ENCODE data around the gene C7orf33.
"Not testable (repeated sequence)": the region's sequence is repeated elsewhere in the genome, so short reads cannot be mapped to it uniquely, and the experiment has no call there.

C7orf33 gene

GRCh38 chr7:148580446-148580845, 10.1 kb upstream of the C7orf33 start:
- no peak for DNase-seq

GRCh38 chr7:148581624-148582023, 8.9 kb upstream of the C7orf33 start:
- no peak for DNase-seq

- no peak for DNase-seq
Observed at GRCh38 chr7:148584154-148584827, 6.3 kb upstream of the C7orf33 start.

- DNase-seq = no peak
Observed at GRCh38 chr7:148585399-148585798, 5.2 kb upstream of the C7orf33 start.

GRCh38 chr7:148587076-148587475, 3.5 kb upstream of the C7orf33 start:
- DNase-seq = no peak

GRCh38 chr7:148588168-148588567, 2.4 kb upstream of the C7orf33 start:
- DNase-seq = no peak

GRCh38 chr7:148588670-148589131, 1.9 kb upstream of the C7orf33 start:
- no peak for DNase-seq

GRCh38 chr7:148589640-148590039, 926 bp upstream of the C7orf33 start:
- no peak for DNase-seq

GRCh38 chr7:148596354-148596753, 5.8 kb downstream of the C7orf33 start:
- not testable (repeated sequence) for DNase-seq

- no peak for DNase-seq
Observed at GRCh38 chr7:148598351-148598750, 7.8 kb downstream of the C7orf33 start.

- no peak for DNase-seq
Observed at GRCh38 chr7:148605350-148605749, 14.8 kb downstream of the C7orf33 start.

- DNase-seq = no peak
Observed at GRCh38 chr7:148607151-148607661, 16.6 kb downstream of the C7orf33 start.

GRCh38 chr7:148609045-148609725, 18.6 kb downstream of the C7orf33 start:
- DNase-seq = no peak

- no peak for DNase-seq
Observed at GRCh38 chr7:148611692-148612091, 21.1 kb downstream of the C7orf33 start.

- no peak for DNase-seq
Observed at GRCh38 chr7:148615085-148615730, 24.6 kb downstream of the C7orf33 start.

- DNase-seq = no peak
Observed at GRCh38 chr7:148620749-148621359, 30.3 kb downstream of the C7orf33 start.

GRCh38 chr7:148621563-148621962, 31.0 kb downstream of the C7orf33 start:
- no peak for DNase-seq

- peak in 16 of 56 donors; percentile 2 to 49 (median 10) for DNase-seq
Observed at GRCh38 chr7:148622887-148623585, 32.5 kb downstream of the C7orf33 start.

GRCh38 chr7:148623586-148624282, 33.2 kb downstream of the C7orf33 start:
- DNase-seq = peak in 2 of 56 donors; percentile 2 to 3

GRCh38 chr7:148624735-148625134, 34.2 kb downstream of the C7orf33 start:
- DNase-seq = no peak

All from amygdala (tissue), 56 donors.